ENCODE results near the gene GCLC. TPM values are rescaled to one million over a fixed set of nuclear protein-coding genes. Genes with fewer than 3 reads are reported as not detected.

The GCLC gene
- total and polyA plus RNA-seq, 12 donors: 7.3 to 116 (median 37.9) TPM

- WGBS, 4 donors: 82 to 86% (median 84%) methylated on average over 3 to 5 of the region's 5 CpGs
- TF ChIP-seq CTCF (IDR thresholded peaks at IDR 0.05) (no peak), POLR2A (IDR thresholded peaks at IDR 0.05) (no peak)
- H3K9me3 ChIP-seq (replicated peaks in 1 of 3): no peaks in the 10 kb centered on the region
- intact Hi-C loops (cut with DNase I): no loop called here
- no peak overlapping the region for H3K4me3 ChIP-seq
- H3K36me3 ChIP-seq (replicated peaks in 1 of 2): no peaks in the 10 kb centered on the region
- H3K27ac ChIP-seq: no peak overlapping the region
- no peaks in the 10 kb centered on the region for H3K27me3 ChIP-seq
- H3K4me1 ChIP-seq (replicated peaks in 1 of 2): peaks cover 12 to 64% of the 10 kb centered on the region in 2 donors
- no peak for DNase-seq
These were observed 15.4 kb downstream of the GCLC start for GRCh38 chr6:53529324-53530036.

GRCh38 chr6:53528107-53528506, 16.8 kb downstream of the GCLC start:
- H3K27me3 ChIP-seq: no peaks in the 10 kb centered on the region
- H3K9me3 ChIP-seq (replicated peaks in 1 of 3): no peaks in the 10 kb centered on the region
- no peaks in the 10 kb centered on the region for H3K36me3 ChIP-seq (replicated peaks in 1 of 2)
- H3K4me3 ChIP-seq: no peak overlapping the region
- peaks cover 16 to 71% of the 10 kb centered on the region in 2 donors for H3K4me1 ChIP-seq (replicated peaks in 1 of 2)
- no peak overlapping the region for H3K27ac ChIP-seq
- no peak for DNase-seq
- intact Hi-C loops (cut with DNase I): no loop called here
- no peak for TF ChIP-seq CTCF (IDR thresholded peaks at IDR 0.05)
- TF ChIP-seq POLR2A (IDR thresholded peaks at IDR 0.05): no peak

- H3K4me1 ChIP-seq (replicated peaks in 1 of 2): peaks cover 16 to 69% of the 10 kb centered on the region in 2 donors
- DNase-seq: no peak
- H3K4me3 ChIP-seq: no peak overlapping the region
- H3K27ac ChIP-seq: no peak overlapping the region
- no peaks in the 10 kb centered on the region for H3K9me3 ChIP-seq (replicated peaks in 1 of 3)
- WGBS, 4 donors: 86 to 94% (median 86%) methylated on average over 4 of the region's 4 CpGs
- TF ChIP-seq POLR2A (IDR thresholded peaks at IDR 0.05) (no peak), CTCF (IDR thresholded peaks at IDR 0.05) (no peak)
- intact Hi-C loops (cut with DNase I): no loop called here
- H3K27me3 ChIP-seq: no peaks in the 10 kb centered on the region
- H3K36me3 ChIP-seq (replicated peaks in 1 of 2): no peaks in the 10 kb centered on the region
These were observed 17.6 kb downstream of the GCLC start for GRCh38 chr6:53527249-53527765.

- H3K27ac ChIP-seq: no peak overlapping the region
- H3K27me3 ChIP-seq: no peaks in the 10 kb centered on the region
- 57 to 74% (median 66%) methylated on average over 1 of the region's 1 CpG for WGBS, 4 donors
- H3K4me3 ChIP-seq: no peak overlapping the region
- H3K4me1 ChIP-seq (replicated peaks in 1 of 2): peaks cover 16 to 57% of the 10 kb centered on the region in 2 donors
- H3K9me3 ChIP-seq (replicated peaks in 1 of 3): no peaks in the 10 kb centered on the region
- no peaks in the 10 kb centered on the region for H3K36me3 ChIP-seq (replicated peaks in 1 of 2)
- DNase-seq: no peak
- TF ChIP-seq CTCF (IDR thresholded peaks at IDR 0.05): no peak
- TF ChIP-seq POLR2A (IDR thresholded peaks at IDR 0.05): no peak
- intact Hi-C loops (cut with DNase I): no loop called here
These were observed 18.9 kb downstream of the GCLC start for GRCh38 chr6:53526000-53526399.

All from adrenal gland (tissue), 12 donors.